IPS-18a (cell line): ENCODE data around the gene ARV1.
"Not testable (repeated sequence)": the region's sequence is repeated elsewhere in the genome, so short reads cannot be mapped to it uniquely, and the experiment has no call there.

ENCODE experiments used
- H3K27ac ChIP-seq: one replicate; pipeline ENCODE4 v1.5.1; 2013; ENCODE audit warnings: low read length
- H3K27me3 ChIP-seq: one replicate; pipeline ENCODE4 v1.6.1; 2013; ENCODE audit warnings: mild to moderate bottlenecking, low read length; ENCODE audit not compliant: control insufficient read depth, insufficient read depth
- H3K36me3 ChIP-seq: one replicate; pipeline ENCODE4 v1.6.1; 2013; ENCODE audit warnings: low read depth, low read length; ENCODE audit not compliant: control insufficient read depth
- H3K4me1 ChIP-seq: one replicate; pipeline ENCODE4 v1.6.1; 2013; ENCODE audit warnings: low read depth, low read length; ENCODE audit not compliant: control insufficient read depth
- H3K4me3 ChIP-seq: one replicate; pipeline ENCODE4 v1.5.1; 2013; ENCODE audit warnings: low read length
- H3K9ac ChIP-seq: one replicate; pipeline ENCODE4 v1.6.1; 2013; ENCODE audit warnings: mild to moderate bottlenecking, low read length, moderate library complexity
- H3K9me3 ChIP-seq: one replicate; pipeline ENCODE4 v1.6.1; 2013; ENCODE audit warnings: low read depth, low read length; ENCODE audit not compliant: control insufficient read depth

The ARV1 gene

DNA sequence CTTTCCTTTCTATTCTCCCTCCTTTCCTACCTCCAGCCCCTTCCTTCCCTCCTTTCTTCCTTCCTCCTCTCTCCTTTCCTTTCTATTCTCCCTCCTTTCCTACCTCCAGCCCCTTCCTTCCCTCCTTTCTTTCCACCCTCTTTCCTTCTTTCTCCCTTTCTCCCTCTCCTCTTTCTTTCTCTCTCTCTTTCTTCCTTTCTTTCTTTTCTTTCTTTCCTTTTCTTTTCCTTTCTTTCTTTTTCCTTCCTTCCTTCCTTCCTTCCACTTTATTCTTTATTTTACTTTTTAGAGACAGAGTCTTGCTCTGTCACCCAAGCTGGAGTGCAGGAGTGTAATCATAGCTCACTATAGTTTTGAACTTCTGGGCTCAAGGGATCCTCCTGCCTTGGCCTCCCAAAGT is 68.6 kb downstream of the ARV1 start:
- not testable (repeated sequence) for H3K9me3 ChIP-seq, H3K36me3 ChIP-seq, H3K9ac ChIP-seq, H3K4me3 ChIP-seq, H3K27ac ChIP-seq, H3K4me1 ChIP-seq
- peaks cover 57% of the 10 kb centered on the region for H3K27me3 ChIP-seq

- H3K9me3 ChIP-seq, H3K4me3 ChIP-seq, H3K4me1 ChIP-seq, H3K9ac ChIP-seq, H3K27ac ChIP-seq, H3K36me3 ChIP-seq: not testable (repeated sequence)
- peaks cover 48% of the 10 kb centered on the region for H3K27me3 ChIP-seq
These were observed 69.5 kb downstream of the ARV1 start for GRCh38 chr1:231048419-231048818.

DNA sequence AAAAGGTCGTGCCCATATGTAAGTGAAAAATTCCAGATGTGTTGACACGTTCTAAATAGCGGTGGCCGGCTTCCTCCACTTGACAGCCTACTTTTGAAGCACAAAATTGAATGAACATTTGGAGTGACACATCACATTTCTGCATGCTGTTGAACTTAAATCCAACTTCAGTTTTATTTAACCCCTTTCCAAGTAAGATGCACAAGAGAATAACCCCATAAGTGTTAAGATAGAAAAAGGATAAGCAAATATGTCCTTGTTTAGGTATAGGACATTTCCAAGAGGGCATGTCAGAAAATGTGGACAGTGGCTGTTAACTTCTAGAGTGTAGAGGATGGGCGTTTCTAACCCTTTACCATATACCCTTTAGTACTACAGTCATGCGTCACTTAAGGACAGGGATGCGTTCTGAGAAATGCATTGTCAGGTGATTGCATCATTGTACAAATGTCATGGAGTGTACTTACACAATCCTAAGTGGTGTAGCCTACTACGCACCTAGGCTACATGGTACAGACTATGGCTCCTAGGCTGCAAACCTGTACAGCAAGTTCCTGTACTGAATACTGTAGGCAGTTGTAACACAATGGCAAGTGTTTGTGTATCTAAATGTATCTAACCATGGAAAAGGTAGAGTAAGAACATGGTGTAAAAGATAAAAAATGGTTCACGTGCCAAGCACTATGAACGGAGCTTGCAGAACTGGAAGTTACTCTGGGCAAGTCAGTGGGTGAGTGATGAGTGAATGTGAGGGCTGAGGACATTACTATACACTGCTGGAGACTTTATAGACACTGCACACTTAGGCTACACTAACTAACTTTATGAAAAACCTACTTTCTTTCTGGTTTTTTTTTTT is 70.5 kb downstream of the ARV1 start:
- no peak overlapping the region for H3K9ac ChIP-seq
- H3K27ac ChIP-seq: no peak overlapping the region
- H3K27me3 ChIP-seq: peaks cover 39% of the 10 kb centered on the region

More for the DNA sequence above, 70.5 kb downstream of the ARV1 start:
- Histone ChIP-seq H3K4me3 (no peak overlapping the region), H3K36me3 (no peaks in the 10 kb centered on the region), H3K9me3 (no peaks in the 10 kb centered on the region), H3K4me1 (no peaks in the 10 kb centered on the region)
